ENCODE measurements around the gene REPS2.

Gene REPS2

DNA sequence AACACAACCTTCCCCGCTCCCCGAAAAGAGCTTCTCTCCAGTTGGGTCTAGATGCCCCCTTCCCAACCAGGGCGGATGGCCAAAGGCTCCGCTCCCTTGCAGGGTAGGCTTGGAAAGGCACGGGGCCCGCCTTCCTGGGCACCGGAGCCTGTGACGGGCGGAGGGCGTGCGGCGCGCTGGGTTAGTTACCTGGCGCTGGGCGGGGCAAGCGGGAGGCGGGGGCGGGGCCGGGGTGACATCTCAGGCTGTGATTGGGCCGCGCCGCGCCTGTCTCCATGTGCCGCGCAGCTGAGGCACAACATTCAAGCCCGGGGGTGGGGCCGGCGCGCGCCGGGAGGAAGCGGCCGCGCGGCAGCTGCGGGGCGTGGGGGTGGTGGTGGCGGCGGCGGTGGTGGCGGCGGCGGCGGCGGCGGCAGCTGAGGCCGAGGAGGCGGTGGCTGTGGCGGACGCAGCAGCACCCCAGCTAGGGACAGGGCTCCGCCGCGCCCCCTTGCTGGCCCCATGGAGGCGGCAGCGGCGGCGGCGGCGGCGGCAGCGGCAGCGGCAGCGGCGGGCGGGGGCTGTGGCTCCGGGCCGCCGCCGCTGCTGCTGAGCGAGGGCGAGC, at the start of gene REPS2:
Gene REPS2 (plus strand): TSS at position 298 of the 604 bp plus-strand sequence. CDS start 204 bp downstream, at position 502.
- Histone ChIP-seq H3K4me1 (no peaks in the 10 kb centered on the region), H3K27me3 (ENCODE audit: low read depth) (peaks cover 5% of the 10 kb centered on the region; the same call in 1 of the 2 replicates), H3K9me3 (no peaks in the 10 kb centered on the region; the same call in 1 of the 2 replicates), H3K36me3 (replicated peaks) (no peaks in the 10 kb centered on the region), H3K4me3 (peak within 1 kb of the TSS; percentile 45)
- peak; percentile 78 to 94 for DNase-seq (ENCODE audit: low spot score in 2 of 2)
- in situ Hi-C loops (cut with MboI; ENCODE audit: low sequenced_read_pairs) = no loop called here

DNA sequence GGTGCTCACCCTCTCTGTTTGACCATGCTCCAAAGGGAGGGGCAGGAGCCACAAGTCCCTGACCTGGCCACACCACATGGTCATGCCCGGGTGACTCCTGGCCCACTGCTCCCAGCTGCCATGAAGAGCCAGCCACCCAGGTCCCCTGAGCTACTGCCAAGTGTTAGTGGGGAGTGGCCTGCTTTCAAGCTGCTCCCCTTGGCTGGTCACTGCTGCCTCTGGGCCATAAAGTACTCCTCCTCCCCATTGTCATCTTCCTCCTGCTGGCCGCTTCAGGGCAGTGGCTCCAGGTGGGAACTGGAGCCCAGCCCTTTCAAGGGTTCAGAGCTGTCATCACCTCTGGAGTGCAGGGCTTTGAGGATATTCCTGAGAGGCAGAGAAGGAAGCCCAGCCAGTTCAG, 49.0 kb upstream of the REPS2 start:
- in situ Hi-C loops (cut with MboI; ENCODE audit: low sequenced_read_pairs) = no loop called here
- H3K4me3 ChIP-seq = no peak overlapping the region
- peaks cover 3% of the 10 kb centered on the region for H3K4me1 ChIP-seq
- no peak for DNase-seq (ENCODE audit: low spot score in 2 of 2)
- H3K27me3 ChIP-seq (ENCODE audit: low read depth) = no peaks in the 10 kb centered on the region
- H3K9me3 ChIP-seq = no peaks in the 10 kb centered on the region
- no peaks in the 10 kb centered on the region for H3K36me3 ChIP-seq (replicated peaks)

GRCh38 chrX:16903274-16904022, 43.0 kb upstream of the REPS2 start:
- in situ Hi-C loops (cut with MboI; ENCODE audit: low sequenced_read_pairs) = no loop called here
- DNase-seq (ENCODE audit: low spot score in 2 of 2) = no peak
- H3K4me1 ChIP-seq = no peaks in the 10 kb centered on the region
- H3K4me3 ChIP-seq = no peak overlapping the region
- no peaks in the 10 kb centered on the region for H3K36me3 ChIP-seq (replicated peaks)
- H3K27me3 ChIP-seq (ENCODE audit: low read depth) = no peaks in the 10 kb centered on the region
- no peaks in the 10 kb centered on the region for H3K9me3 ChIP-seq

DNA sequence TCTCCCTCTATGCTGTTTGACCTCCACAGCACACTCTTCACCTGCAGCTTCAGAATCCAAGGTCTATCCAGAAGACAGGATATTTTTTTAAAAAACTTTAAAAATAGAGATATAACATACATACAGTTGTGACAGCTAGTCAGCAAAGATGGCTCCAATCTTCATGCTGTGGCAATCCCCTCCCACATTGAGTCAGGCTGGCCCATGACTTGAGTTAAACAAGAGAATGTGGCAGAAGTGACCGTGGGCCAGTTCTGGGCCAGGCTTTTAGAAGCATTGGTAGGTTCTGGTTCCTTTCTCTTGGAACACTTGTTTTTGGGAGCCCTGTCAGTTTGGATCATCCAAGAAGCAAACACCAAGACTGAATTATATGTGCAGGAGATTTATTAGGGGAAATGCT, 36.1 kb upstream of the REPS2 start:
- Histone ChIP-seq H3K27me3 (ENCODE audit: low read depth) (no peaks in the 10 kb centered on the region), H3K9me3 (no peaks in the 10 kb centered on the region), H3K36me3 (replicated peaks) (no peaks in the 10 kb centered on the region), H3K4me3 (no peak overlapping the region), H3K4me1 (peaks cover under 1% of the 10 kb centered on the region)
- no peak for DNase-seq (ENCODE audit: low spot score in 2 of 2)
- in situ Hi-C loops (cut with MboI; ENCODE audit: low sequenced_read_pairs) = no loop called here

DNA sequence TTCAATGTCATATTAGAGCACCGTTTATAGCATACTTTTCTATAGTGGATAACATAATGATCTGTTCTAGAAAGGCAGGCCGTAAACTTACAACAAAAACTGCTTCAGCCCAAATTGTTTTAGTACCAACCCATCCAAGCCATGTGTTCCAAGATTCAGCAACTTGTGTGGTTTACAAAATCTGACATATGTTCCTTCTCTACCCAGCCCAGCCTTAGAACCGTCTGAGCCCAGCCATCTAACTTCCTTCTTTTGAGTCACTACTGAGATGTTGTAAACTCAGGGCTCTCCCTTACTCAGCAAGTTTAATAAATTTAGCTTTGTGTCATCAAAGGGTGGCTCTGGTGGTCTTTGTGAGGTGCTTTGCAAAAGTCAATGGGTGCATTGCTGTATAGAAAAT, 32.4 kb upstream of the REPS2 start:
- Histone ChIP-seq H3K4me1 (peaks cover 8% of the 10 kb centered on the region), H3K27me3 (ENCODE audit: low read depth) (no peaks in the 10 kb centered on the region), H3K4me3 (no peak overlapping the region), H3K9me3 (no peaks in the 10 kb centered on the region), H3K36me3 (replicated peaks) (no peaks in the 10 kb centered on the region)
- in situ Hi-C loops (cut with MboI; ENCODE audit: low sequenced_read_pairs) = no loop called here
- no peak for DNase-seq (ENCODE audit: low spot score in 2 of 2)

- in situ Hi-C loops (cut with MboI; ENCODE audit: low sequenced_read_pairs) = no loop called here
- Histone ChIP-seq H3K36me3 (replicated peaks) (no peaks in the 10 kb centered on the region), H3K9me3 (no peaks in the 10 kb centered on the region), H3K4me1 (peaks cover 8% of the 10 kb centered on the region), H3K27me3 (ENCODE audit: low read depth) (no peaks in the 10 kb centered on the region), H3K4me3 (no peak overlapping the region)
- no peak for DNase-seq (ENCODE audit: low spot score in 2 of 2)
These were observed 29.9 kb upstream of the REPS2 start for GRCh38 chrX:16916561-16916960.

- Histone ChIP-seq H3K9me3 (no peaks in the 10 kb centered on the region), H3K36me3 (replicated peaks) (no peaks in the 10 kb centered on the region), H3K4me3 (no peak overlapping the region), H3K27me3 (ENCODE audit: low read depth) (no peaks in the 10 kb centered on the region), H3K4me1 (peaks cover 8% of the 10 kb centered on the region)
- in situ Hi-C loops (cut with MboI; ENCODE audit: low sequenced_read_pairs) = no loop called here
- no peak for DNase-seq (ENCODE audit: low spot score in 2 of 2)
These were observed 29.3 kb upstream of the REPS2 start for GRCh38 chrX:16917120-16917519.

DNA sequence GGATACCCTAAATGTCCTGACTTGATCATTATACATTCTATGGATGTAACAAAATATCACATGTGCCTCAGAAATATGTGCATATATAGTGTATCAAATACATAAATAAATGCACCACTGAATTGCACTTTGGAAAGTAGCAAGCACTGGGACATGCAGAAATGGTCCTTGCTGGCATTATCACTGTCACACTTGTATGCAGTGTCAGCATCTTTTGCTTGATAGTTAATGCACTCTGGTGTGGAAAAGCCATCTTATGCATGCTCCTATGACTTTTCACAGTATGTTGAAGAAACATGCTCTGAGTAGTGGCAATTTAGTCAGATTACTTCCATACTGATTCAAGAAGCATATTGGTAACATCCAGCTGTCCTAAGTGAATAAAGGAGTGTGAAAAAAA, 27.5 kb upstream of the REPS2 start:
- Histone ChIP-seq H3K36me3 (replicated peaks) (no peaks in the 10 kb centered on the region), H3K4me1 (peaks cover 8% of the 10 kb centered on the region), H3K27me3 (ENCODE audit: low read depth) (no peaks in the 10 kb centered on the region), H3K9me3 (no peaks in the 10 kb centered on the region), H3K4me3 (no peak overlapping the region)
- in situ Hi-C loops (cut with MboI; ENCODE audit: low sequenced_read_pairs) = no loop called here
- no peak for DNase-seq (ENCODE audit: low spot score in 2 of 2)

DNA sequence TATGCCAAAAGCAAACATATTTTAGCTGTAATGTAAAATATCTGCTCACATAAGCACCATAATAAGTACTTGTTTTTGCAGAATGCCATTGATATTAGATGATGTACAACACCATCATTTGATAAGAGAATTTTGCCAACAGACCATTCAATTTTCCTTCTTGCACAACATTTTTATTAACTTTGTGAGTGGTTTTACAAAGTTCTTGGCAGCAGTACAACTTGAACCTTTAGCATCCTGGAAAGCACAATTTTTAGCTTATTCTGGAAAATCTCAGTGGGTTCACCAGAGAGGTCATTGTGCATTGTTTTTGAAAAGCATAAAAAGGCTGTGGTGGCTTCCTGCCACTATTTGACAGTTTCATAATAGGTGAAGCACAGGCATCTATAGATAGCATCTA, 26.4 kb upstream of the REPS2 start:
- Histone ChIP-seq H3K4me1 (peaks cover 8% of the 10 kb centered on the region), H3K9me3 (no peaks in the 10 kb centered on the region), H3K27me3 (ENCODE audit: low read depth) (no peaks in the 10 kb centered on the region), H3K36me3 (replicated peaks) (no peaks in the 10 kb centered on the region), H3K4me3 (no peak overlapping the region)
- in situ Hi-C loops (cut with MboI; ENCODE audit: low sequenced_read_pairs) = no loop called here
- no peak for DNase-seq (ENCODE audit: low spot score in 2 of 2)

- no peak overlapping the region for H3K4me3 ChIP-seq
- no peak for DNase-seq (ENCODE audit: low spot score in 2 of 2)
- H3K4me1 ChIP-seq = no peaks in the 10 kb centered on the region
- H3K36me3 ChIP-seq (replicated peaks) = no peaks in the 10 kb centered on the region
- in situ Hi-C loops (cut with MboI; ENCODE audit: low sequenced_read_pairs) = no loop called here
- H3K9me3 ChIP-seq = 0 out of 2 replicates have a peak, but pooled peaks cover 2% of the 10 kb centered on the region
- no peaks in the 10 kb centered on the region for H3K27me3 ChIP-seq (ENCODE audit: low read depth)
These were observed 23.3 kb upstream of the REPS2 start for GRCh38 chrX:16923157-16923556.

- no peak for DNase-seq (ENCODE audit: low spot score in 2 of 2)
- no peak overlapping the region for H3K4me3 ChIP-seq
- H3K9me3 ChIP-seq = 0 out of 2 replicates have a peak, but pooled peaks cover 2% of the 10 kb centered on the region
- in situ Hi-C loops (cut with MboI; ENCODE audit: low sequenced_read_pairs) = no loop called here
- H3K27me3 ChIP-seq (ENCODE audit: low read depth) = no peaks in the 10 kb centered on the region
- H3K36me3 ChIP-seq (replicated peaks) = no peaks in the 10 kb centered on the region
- peaks cover 3% of the 10 kb centered on the region for H3K4me1 ChIP-seq
These were observed 21.6 kb upstream of the REPS2 start for GRCh38 chrX:16924631-16925480.

DNA sequence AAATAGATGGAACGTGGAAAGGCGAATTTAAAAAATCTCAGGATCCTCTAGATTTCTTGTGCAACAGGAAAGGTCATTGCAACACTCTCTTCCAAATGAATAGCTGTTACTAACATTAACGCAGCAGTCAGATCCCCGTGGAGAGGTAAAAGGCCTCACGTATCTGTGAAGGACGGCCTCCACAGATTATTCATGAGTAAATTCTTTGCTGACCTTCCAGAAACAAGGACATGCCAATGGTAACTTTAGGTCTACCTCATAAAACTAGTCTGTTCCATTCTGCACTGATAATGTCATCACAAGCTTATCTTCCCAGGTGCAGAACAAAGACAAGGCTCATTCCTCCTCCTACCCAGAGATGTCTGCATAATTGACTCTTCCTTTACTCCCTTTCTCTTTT, 16.1 kb upstream of the REPS2 start:
- Histone ChIP-seq H3K4me3 (no peak overlapping the region), H3K4me1 (peaks cover 11% of the 10 kb centered on the region), H3K27me3 (ENCODE audit: low read depth) (no peaks in the 10 kb centered on the region), H3K36me3 (replicated peaks) (no peaks in the 10 kb centered on the region), H3K9me3 (no peaks in the 10 kb centered on the region)
- DNase-seq (ENCODE audit: low spot score in 2 of 2) = no peak
- in situ Hi-C loops (cut with MboI; ENCODE audit: low sequenced_read_pairs) = no loop called here

DNA sequence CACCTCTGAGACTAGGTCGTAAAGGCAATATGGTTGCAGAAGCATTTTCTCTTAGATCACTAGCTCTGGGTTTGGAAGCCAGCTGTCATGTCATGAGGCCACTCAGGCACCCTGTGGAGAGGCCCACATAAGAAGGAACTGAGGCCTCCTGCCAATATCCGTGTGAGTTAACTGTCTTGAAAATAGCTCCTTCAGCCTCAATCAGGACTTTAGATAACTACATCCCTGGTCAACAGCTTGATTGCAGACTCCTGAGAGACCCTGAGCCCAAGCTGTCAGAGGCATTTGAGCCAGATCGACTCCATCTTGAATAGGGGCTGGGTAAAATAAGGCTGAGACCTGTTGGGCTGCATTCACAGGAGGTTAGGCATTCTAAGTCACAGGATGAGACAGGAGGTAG, 15.1 kb upstream of the REPS2 start:
- Histone ChIP-seq H3K9me3 (no peaks in the 10 kb centered on the region), H3K36me3 (replicated peaks) (no peaks in the 10 kb centered on the region), H3K4me3 (no peak overlapping the region), H3K27me3 (ENCODE audit: low read depth) (no peaks in the 10 kb centered on the region), H3K4me1 (peaks cover 11% of the 10 kb centered on the region)
- in situ Hi-C loops (cut with MboI; ENCODE audit: low sequenced_read_pairs) = no loop called here
- no peak for DNase-seq (ENCODE audit: low spot score in 2 of 2)
